ENCODE measurements around the gene PPP2R2B.

The PPP2R2B gene

GRCh38 chr5:146653560-146653959 lies 225.0 kb downstream of the PPP2R2B start:
- no peak overlapping the region for H3K4me3 ChIP-seq (ENCODE audit: low read depth, low read length)
- TF ChIP-seq, protein P1, sequence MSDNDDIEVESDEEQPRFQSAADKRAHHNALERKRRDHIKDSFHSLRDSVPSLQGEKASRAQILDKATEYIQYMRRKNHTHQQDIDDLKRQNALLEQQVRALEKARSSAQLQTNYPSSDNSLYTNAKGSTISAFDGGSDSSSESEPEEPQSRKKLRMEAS (IDR thresholded peaks at IDR 0.05; ENCODE audit: low read depth, low read length), result no peak
- TF ChIP-seq, protein P2, sequence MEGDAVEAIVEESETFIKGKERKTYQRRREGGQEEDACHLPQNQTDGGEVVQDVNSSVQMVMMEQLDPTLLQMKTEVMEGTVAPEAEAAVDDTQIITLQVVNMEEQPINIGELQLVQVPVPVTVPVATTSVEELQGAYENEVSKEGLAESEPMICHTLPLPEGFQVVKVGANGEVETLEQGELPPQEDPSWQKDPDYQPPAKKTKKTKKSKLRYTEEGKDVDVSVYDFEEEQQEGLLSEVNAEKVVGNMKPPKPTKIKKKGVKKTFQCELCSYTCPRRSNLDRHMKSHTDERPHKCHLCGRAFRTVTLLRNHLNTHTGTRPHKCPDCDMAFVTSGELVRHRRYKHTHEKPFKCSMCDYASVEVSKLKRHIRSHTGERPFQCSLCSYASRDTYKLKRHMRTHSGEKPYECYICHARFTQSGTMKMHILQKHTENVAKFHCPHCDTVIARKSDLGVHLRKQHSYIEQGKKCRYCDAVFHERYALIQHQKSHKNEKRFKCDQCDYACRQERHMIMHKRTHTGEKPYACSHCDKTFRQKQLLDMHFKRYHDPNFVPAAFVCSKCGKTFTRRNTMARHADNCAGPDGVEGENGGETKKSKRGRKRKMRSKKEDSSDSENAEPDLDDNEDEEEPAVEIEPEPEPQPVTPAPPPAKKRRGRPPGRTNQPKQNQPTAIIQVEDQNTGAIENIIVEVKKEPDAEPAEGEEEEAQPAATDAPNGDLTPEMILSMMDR (IDR thresholded peaks at IDR 0.05; ENCODE audit: low read depth, low read length), result no peak
- TF ChIP-seq MYC (IDR thresholded peaks at IDR 0.05; ENCODE audit: low read depth, low read length) (no peak), POLR2A (IDR thresholded peaks at IDR 0.05; ENCODE audit: extremely low read depth, insufficient read length) (no peak)
- no peak for DNase-seq (ENCODE audit: low read depth)

GRCh38 chr5:146652547-146652946 lies 226.0 kb downstream of the PPP2R2B start:
- H3K4me3 ChIP-seq (ENCODE audit: low read depth, low read length), result no peak overlapping the region
- DNase-seq (ENCODE audit: low read depth), result no peak
- no peak for TF ChIP-seq MYC (IDR thresholded peaks at IDR 0.05; ENCODE audit: low read depth, low read length)
- TF ChIP-seq, protein P1 (IDR thresholded peaks at IDR 0.05; ENCODE audit: low read depth, low read length), result no peak
- TF ChIP-seq, protein P2 (IDR thresholded peaks at IDR 0.05; ENCODE audit: low read depth, low read length), result no peak
- TF ChIP-seq POLR2A (IDR thresholded peaks at IDR 0.05; ENCODE audit: extremely low read depth, insufficient read length), result no peak

GRCh38 chr5:146647656-146648199 lies 230.8 kb downstream of the PPP2R2B start:
- H3K4me3 ChIP-seq (ENCODE audit: low read depth, low read length), result no peak overlapping the region
- DNase-seq (ENCODE audit: low read depth), result no peak
- TF ChIP-seq MYC (IDR thresholded peaks at IDR 0.05; ENCODE audit: low read depth, low read length), result no peak
- TF ChIP-seq, protein P2 (IDR thresholded peaks at IDR 0.05; ENCODE audit: low read depth, low read length), result no peak

DNA sequence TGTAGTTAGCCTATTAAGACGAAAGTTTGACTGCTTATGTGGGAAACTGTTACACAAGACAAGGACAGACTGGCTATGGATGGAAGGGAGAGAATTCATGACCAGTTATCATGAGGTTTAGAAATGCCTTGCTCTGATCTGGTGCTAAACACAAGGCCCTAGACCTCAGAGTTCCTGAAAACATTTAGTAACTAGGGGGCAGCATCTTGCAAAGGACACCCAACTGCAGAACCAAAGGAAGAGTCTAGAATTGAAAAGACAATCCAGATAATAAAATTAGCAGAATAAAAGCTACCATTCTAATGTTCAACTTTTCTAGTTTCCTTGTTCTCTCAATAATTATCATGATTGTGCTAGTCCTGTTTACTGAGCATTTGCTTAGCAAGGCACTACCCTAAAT lies 232.1 kb downstream of the PPP2R2B start:
- DNase-seq (ENCODE audit: low read depth), result no peak
- TF ChIP-seq POLR2A (IDR thresholded peaks at IDR 0.05; ENCODE audit: extremely low read depth, insufficient read length) (no peak), MYC (IDR thresholded peaks at IDR 0.05; ENCODE audit: low read depth, low read length) (no peak)
- TF ChIP-seq, protein P2 (IDR thresholded peaks at IDR 0.05; ENCODE audit: low read depth, low read length), result no peak
- TF ChIP-seq, protein P1 (IDR thresholded peaks at IDR 0.05; ENCODE audit: low read depth, low read length), result no peak
- no peak overlapping the region for H3K4me3 ChIP-seq (ENCODE audit: low read depth, low read length)

- no peak for DNase-seq (ENCODE audit: low read depth)
- TF ChIP-seq, protein P1 (IDR thresholded peaks at IDR 0.05; ENCODE audit: low read depth, low read length), result no peak
- TF ChIP-seq POLR2A (IDR thresholded peaks at IDR 0.05; ENCODE audit: extremely low read depth, insufficient read length), result no peak
- H3K4me3 ChIP-seq (ENCODE audit: low read depth, low read length), result no peak overlapping the region
These were observed 233.2 kb downstream of the PPP2R2B start for GRCh38 chr5:146645342-146645741.

DNA sequence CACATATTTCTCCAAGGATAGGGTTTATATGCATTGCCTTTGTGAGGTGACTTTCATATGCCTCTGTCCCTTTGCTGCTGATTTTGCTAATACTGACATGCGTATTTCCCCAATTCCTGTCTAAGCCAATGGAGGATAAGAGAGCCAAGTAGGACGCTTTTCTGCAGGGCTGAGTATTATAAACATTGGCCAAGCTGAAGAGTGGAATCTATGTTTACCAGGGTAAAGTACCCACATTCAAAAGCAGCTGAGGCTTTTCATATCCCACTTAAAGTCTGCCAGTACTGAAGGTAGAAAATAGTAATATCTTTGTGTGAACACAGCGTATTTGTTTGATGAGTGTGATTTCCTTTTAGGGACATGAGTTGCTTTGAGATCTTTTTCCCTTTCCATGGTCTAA lies 233.7 kb downstream of the PPP2R2B start:
- DNase-seq (ENCODE audit: low read depth), result no peak
- H3K4me3 ChIP-seq (ENCODE audit: low read depth, low read length), result no peak overlapping the region
- TF ChIP-seq POLR2A (IDR thresholded peaks at IDR 0.05; ENCODE audit: extremely low read depth, insufficient read length), result no peak
- TF ChIP-seq MYC (IDR thresholded peaks at IDR 0.05; ENCODE audit: low read depth, low read length), result no peak
- TF ChIP-seq, protein P1 (IDR thresholded peaks at IDR 0.05; ENCODE audit: low read depth, low read length), result no peak
- TF ChIP-seq, protein P2 (IDR thresholded peaks at IDR 0.05; ENCODE audit: low read depth, low read length), result no peak
